ENCODE data around the gene ARFIP1.
A peak's percentile ranks its signal among the peaks of the same experiment; 100 is the strongest.
"Not testable (repeated sequence)": the region's sequence is repeated elsewhere in the genome, so short reads cannot be mapped to it uniquely, and the experiment has no call there.

The ARFIP1 gene

GRCh38 chr4:152779513-152780266 is at the start of gene ARFIP1, which contains the start of gene TIGD4:
Gene ARFIP1 (plus strand): TSS chr4:152779954. CDS start chr4:152829634, 49,680 bp downstream.
Gene TIGD4 (minus strand): TSS chr4:152779730. CDS start chr4:152771004, 8,726 bp downstream.
- peaks cover 0 to 3% of the 10 kb centered on the region in 2 donors for H3K36me3 ChIP-seq (ENCODE audit: control insufficient read depth in 1 of 2, insufficient read depth in 2 of 2, low read length in 2 of 2)
- peaks cover 0 to 31% of the 10 kb centered on the region in 2 donors for H3K4me1 ChIP-seq (ENCODE audit: control insufficient read depth in 1 of 2, insufficient read depth in 2 of 2, low read length in 2 of 2)
- no peaks in the 10 kb centered on the region for H3K9me3 ChIP-seq (ENCODE audit: control insufficient read depth in 1 of 2, low read length in 2 of 2)
- peak within 1 kb of the TSS; percentile 88 for H3K4me3 ChIP-seq (ENCODE audit: low read depth in 1 of 2, low read length in 2 of 2)
- H3K27me3 ChIP-seq (ENCODE audit: low read depth, low read length): no peaks in the 10 kb centered on the region
- peak within 1 kb of the TSS; percentile 91 for H3K27ac ChIP-seq (ENCODE audit: low read length)

GRCh38 chr4:152731997-152732396 is 47.8 kb upstream of the ARFIP1 start:
- no peaks in the 10 kb centered on the region for H3K36me3 ChIP-seq (ENCODE audit: control insufficient read depth in 1 of 2, insufficient read depth in 2 of 2, low read length in 2 of 2)
- H3K9me3 ChIP-seq (ENCODE audit: control insufficient read depth in 1 of 2, low read length in 2 of 2): no peaks in the 10 kb centered on the region
- H3K27ac ChIP-seq (ENCODE audit: low read length): no peak overlapping the region
- H3K4me1 ChIP-seq (ENCODE audit: control insufficient read depth in 1 of 2, insufficient read depth in 2 of 2, low read length in 2 of 2): no peaks in the 10 kb centered on the region
- H3K27me3 ChIP-seq (ENCODE audit: low read depth, low read length): no peaks in the 10 kb centered on the region
- H3K4me3 ChIP-seq (ENCODE audit: low read depth in 1 of 2, low read length in 2 of 2): no peak overlapping the region

- H3K27ac ChIP-seq (ENCODE audit: low read length): no peak overlapping the region
- H3K9me3 ChIP-seq (ENCODE audit: control insufficient read depth in 1 of 2, low read length in 2 of 2): no peaks in the 10 kb centered on the region
- no peaks in the 10 kb centered on the region for H3K27me3 ChIP-seq (ENCODE audit: low read depth, low read length)
- no peaks in the 10 kb centered on the region for H3K4me1 ChIP-seq (ENCODE audit: control insufficient read depth in 1 of 2, insufficient read depth in 2 of 2, low read length in 2 of 2)
- H3K4me3 ChIP-seq (ENCODE audit: low read depth in 1 of 2, low read length in 2 of 2): no peak overlapping the region
- no peaks in the 10 kb centered on the region for H3K36me3 ChIP-seq (ENCODE audit: control insufficient read depth in 1 of 2, insufficient read depth in 2 of 2, low read length in 2 of 2)
Measured at GRCh38 chr4:152734015-152734698, 45.6 kb upstream of the ARFIP1 start.

GRCh38 chr4:152734699-152735050 is 45.1 kb upstream of the ARFIP1 start:
- Histone ChIP-seq H3K36me3 (ENCODE audit: control insufficient read depth in 1 of 2, insufficient read depth in 2 of 2, low read length in 2 of 2) (no peaks in the 10 kb centered on the region), H3K27me3 (ENCODE audit: low read depth, low read length) (no peaks in the 10 kb centered on the region), H3K4me1 (ENCODE audit: control insufficient read depth in 1 of 2, insufficient read depth in 2 of 2, low read length in 2 of 2) (no peaks in the 10 kb centered on the region), H3K4me3 (ENCODE audit: low read depth in 1 of 2, low read length in 2 of 2) (no peak overlapping the region), H3K9me3 (ENCODE audit: control insufficient read depth in 1 of 2, low read length in 2 of 2) (no peaks in the 10 kb centered on the region), H3K27ac (ENCODE audit: low read length) (no peak overlapping the region)

- H3K4me3 ChIP-seq (ENCODE audit: low read depth in 1 of 2, low read length in 2 of 2): no peak overlapping the region
- H3K36me3 ChIP-seq (ENCODE audit: control insufficient read depth in 1 of 2, insufficient read depth in 2 of 2, low read length in 2 of 2): no peaks in the 10 kb centered on the region
- no peaks in the 10 kb centered on the region for H3K27me3 ChIP-seq (ENCODE audit: low read depth, low read length)
- H3K4me1 ChIP-seq (ENCODE audit: control insufficient read depth in 1 of 2, insufficient read depth in 2 of 2, low read length in 2 of 2): no peaks in the 10 kb centered on the region
- H3K9me3 ChIP-seq (ENCODE audit: control insufficient read depth in 1 of 2, low read length in 2 of 2): no peaks in the 10 kb centered on the region
- H3K27ac ChIP-seq (ENCODE audit: low read length): no peak overlapping the region
Measured at GRCh38 chr4:152735396-152735859, 44.3 kb upstream of the ARFIP1 start.

- no peaks in the 10 kb centered on the region for H3K36me3 ChIP-seq (ENCODE audit: control insufficient read depth in 1 of 2, insufficient read depth in 2 of 2, low read length in 2 of 2)
- H3K9me3 ChIP-seq (ENCODE audit: control insufficient read depth in 1 of 2, low read length in 2 of 2): no peaks in the 10 kb centered on the region
- no peak overlapping the region for H3K4me3 ChIP-seq (ENCODE audit: low read depth in 1 of 2, low read length in 2 of 2)
- no peaks in the 10 kb centered on the region for H3K4me1 ChIP-seq (ENCODE audit: control insufficient read depth in 1 of 2, insufficient read depth in 2 of 2, low read length in 2 of 2)
- no peaks in the 10 kb centered on the region for H3K27me3 ChIP-seq (ENCODE audit: low read depth, low read length)
- H3K27ac ChIP-seq (ENCODE audit: low read length): no peak overlapping the region
Measured at GRCh38 chr4:152735906-152736305, 43.8 kb upstream of the ARFIP1 start.

GRCh38 chr4:152738827-152739226 is 40.9 kb upstream of the ARFIP1 start:
- Histone ChIP-seq H3K27ac (ENCODE audit: low read length) (no peak overlapping the region), H3K4me3 (ENCODE audit: low read depth in 1 of 2, low read length in 2 of 2) (no peak overlapping the region), H3K36me3 (ENCODE audit: control insufficient read depth in 1 of 2, insufficient read depth in 2 of 2, low read length in 2 of 2) (no peaks in the 10 kb centered on the region), H3K27me3 (ENCODE audit: low read depth, low read length) (no peaks in the 10 kb centered on the region), H3K4me1 (ENCODE audit: control insufficient read depth in 1 of 2, insufficient read depth in 2 of 2, low read length in 2 of 2) (no peaks in the 10 kb centered on the region), H3K9me3 (ENCODE audit: control insufficient read depth in 1 of 2, low read length in 2 of 2) (no peaks in the 10 kb centered on the region)

- Histone ChIP-seq H3K4me3 (ENCODE audit: low read depth in 1 of 2, low read length in 2 of 2) (no peak overlapping the region), H3K4me1 (ENCODE audit: control insufficient read depth in 1 of 2, insufficient read depth in 2 of 2, low read length in 2 of 2) (no peaks in the 10 kb centered on the region), H3K27me3 (ENCODE audit: low read depth, low read length) (no peaks in the 10 kb centered on the region), H3K9me3 (ENCODE audit: control insufficient read depth in 1 of 2, low read length in 2 of 2) (no peaks in the 10 kb centered on the region), H3K36me3 (ENCODE audit: control insufficient read depth in 1 of 2, insufficient read depth in 2 of 2, low read length in 2 of 2) (no peaks in the 10 kb centered on the region), H3K27ac (ENCODE audit: low read length) (no peak overlapping the region)
Measured at GRCh38 chr4:152747444-152747843, 32.3 kb upstream of the ARFIP1 start.

GRCh38 chr4:152748619-152749018 is 31.1 kb upstream of the ARFIP1 start:
- no peak overlapping the region for H3K4me3 ChIP-seq (ENCODE audit: low read depth in 1 of 2, low read length in 2 of 2)
- H3K27me3 ChIP-seq (ENCODE audit: low read depth, low read length): no peaks in the 10 kb centered on the region
- H3K36me3 ChIP-seq (ENCODE audit: control insufficient read depth in 1 of 2, insufficient read depth in 2 of 2, low read length in 2 of 2): no peaks in the 10 kb centered on the region
- H3K9me3 ChIP-seq (ENCODE audit: control insufficient read depth in 1 of 2, low read length in 2 of 2): no peaks in the 10 kb centered on the region
- H3K4me1 ChIP-seq (ENCODE audit: control insufficient read depth in 1 of 2, insufficient read depth in 2 of 2, low read length in 2 of 2): no peaks in the 10 kb centered on the region
- H3K27ac ChIP-seq (ENCODE audit: low read length): no peak overlapping the region

- Histone ChIP-seq H3K4me3 (ENCODE audit: low read depth in 1 of 2, low read length in 2 of 2) (no peak overlapping the region), H3K36me3 (ENCODE audit: control insufficient read depth in 1 of 2, insufficient read depth in 2 of 2, low read length in 2 of 2) (no peaks in the 10 kb centered on the region), H3K4me1 (ENCODE audit: control insufficient read depth in 1 of 2, insufficient read depth in 2 of 2, low read length in 2 of 2) (no peaks in the 10 kb centered on the region), H3K27ac (ENCODE audit: low read length) (no peak overlapping the region), H3K9me3 (ENCODE audit: control insufficient read depth in 1 of 2, low read length in 2 of 2) (no peaks in the 10 kb centered on the region), H3K27me3 (ENCODE audit: low read depth, low read length) (no peaks in the 10 kb centered on the region)
Measured at GRCh38 chr4:152763796-152764195, 16.0 kb upstream of the ARFIP1 start.

GRCh38 chr4:152765069-152765737 is 14.6 kb upstream of the ARFIP1 start:
- H3K27me3 ChIP-seq (ENCODE audit: low read depth, low read length); H3K27ac ChIP-seq (ENCODE audit: low read length); H3K4me3 ChIP-seq (ENCODE audit: low read depth in 1 of 2, low read length in 2 of 2); H3K9me3 ChIP-seq (ENCODE audit: control insufficient read depth in 1 of 2, low read length in 2 of 2); H3K4me1 ChIP-seq (ENCODE audit: control insufficient read depth in 1 of 2, insufficient read depth in 2 of 2, low read length in 2 of 2); H3K36me3 ChIP-seq (ENCODE audit: control insufficient read depth in 1 of 2, insufficient read depth in 2 of 2, low read length in 2 of 2): not testable (repeated sequence)

Data from muscle layer of duodenum (tissue), 2 donors.